Measurements from ENCODE around the gene PITPNM1. TPM values are rescaled to one million over a fixed set of nuclear protein-coding genes. Genes with fewer than 3 reads are reported as not detected.
A peak's percentile ranks its signal among the peaks of the same experiment; 100 is the strongest.

PITPNM1 gene
- total RNA-seq, 1 experiment from 2014 or later: 55.9 TPM

DNA sequence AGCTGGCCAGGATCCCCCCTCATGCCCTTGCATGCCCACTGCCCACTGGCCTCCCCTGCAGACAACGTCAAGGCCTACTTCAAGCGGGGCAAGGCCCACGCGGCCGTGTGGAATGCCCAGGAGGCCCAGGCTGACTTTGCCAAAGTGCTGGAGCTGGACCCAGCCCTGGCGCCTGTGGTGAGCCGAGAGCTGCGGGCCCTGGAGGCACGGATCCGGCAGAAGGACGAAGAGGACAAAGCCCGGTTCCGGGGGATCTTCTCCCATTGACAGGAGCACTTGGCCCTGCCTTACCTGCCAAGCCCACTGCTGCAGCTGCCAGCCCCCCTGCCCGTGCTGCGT is 14.5 kb downstream of the PITPNM1 start:
- ChIA-PET POLR2A (ENCODE audit: low non-redundant PET) (no interaction called here), CTCF (no interaction called here)
- DNase-seq (ENCODE audit: low spot score): no peak
- intact Hi-C loops (cut with micrococcal nuclease; ENCODE audit: unreplicated experiment): no loop called here
- no peaks in the 10 kb centered on the region for H3K27me3 ChIP-seq (replicated peaks; ENCODE audit: insufficient read depth, low read depth, low read length, poor library complexity)
- BruUV-seq (replicated peaks): no TSS peak
- H3K4me3 ChIP-seq (ENCODE audit: low read depth, low read length, poor library complexity, severe bottlenecking): no peak overlapping the region
- H3K4me1 ChIP-seq (ENCODE audit: insufficient read depth, low read length, poor library complexity, severe bottlenecking): no peaks in the 10 kb centered on the region
- H3K9me3 ChIP-seq (ENCODE audit: low read depth, low read length, poor library complexity, severe bottlenecking): no peaks in the 10 kb centered on the region
- no peak for TF ChIP-seq EZH2 (IDR thresholded peaks at IDR 0.05; ENCODE audit: borderline replicate concordance, low read depth, low read length, poor library complexity, severe bottlenecking)
- TF ChIP-seq, protein P1, sequence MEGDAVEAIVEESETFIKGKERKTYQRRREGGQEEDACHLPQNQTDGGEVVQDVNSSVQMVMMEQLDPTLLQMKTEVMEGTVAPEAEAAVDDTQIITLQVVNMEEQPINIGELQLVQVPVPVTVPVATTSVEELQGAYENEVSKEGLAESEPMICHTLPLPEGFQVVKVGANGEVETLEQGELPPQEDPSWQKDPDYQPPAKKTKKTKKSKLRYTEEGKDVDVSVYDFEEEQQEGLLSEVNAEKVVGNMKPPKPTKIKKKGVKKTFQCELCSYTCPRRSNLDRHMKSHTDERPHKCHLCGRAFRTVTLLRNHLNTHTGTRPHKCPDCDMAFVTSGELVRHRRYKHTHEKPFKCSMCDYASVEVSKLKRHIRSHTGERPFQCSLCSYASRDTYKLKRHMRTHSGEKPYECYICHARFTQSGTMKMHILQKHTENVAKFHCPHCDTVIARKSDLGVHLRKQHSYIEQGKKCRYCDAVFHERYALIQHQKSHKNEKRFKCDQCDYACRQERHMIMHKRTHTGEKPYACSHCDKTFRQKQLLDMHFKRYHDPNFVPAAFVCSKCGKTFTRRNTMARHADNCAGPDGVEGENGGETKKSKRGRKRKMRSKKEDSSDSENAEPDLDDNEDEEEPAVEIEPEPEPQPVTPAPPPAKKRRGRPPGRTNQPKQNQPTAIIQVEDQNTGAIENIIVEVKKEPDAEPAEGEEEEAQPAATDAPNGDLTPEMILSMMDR (conservative IDR thresholded peaks at IDR 0.05; ENCODE audit: low read depth, low read length): no peak
- H3K27ac ChIP-seq (ENCODE audit: low read depth, low read length, poor library complexity, severe bottlenecking): peak overlapping the region; percentile 23
- H3K36me3 ChIP-seq (ENCODE audit: insufficient read depth, low read length, poor library complexity, severe bottlenecking): peaks cover 34% of the 10 kb centered on the region

- TF ChIP-seq, protein P1 (conservative IDR thresholded peaks at IDR 0.05; ENCODE audit: low read depth, low read length): no peak
- TF ChIP-seq EZH2 (IDR thresholded peaks at IDR 0.05; ENCODE audit: borderline replicate concordance, low read depth, low read length, poor library complexity, severe bottlenecking): no peak
- POLR2A ChIA-PET (ENCODE audit: low non-redundant PET): no interaction called here
- peaks cover 30% of the 10 kb centered on the region for H3K36me3 ChIP-seq (ENCODE audit: insufficient read depth, low read length, poor library complexity, severe bottlenecking)
- CTCF ChIA-PET: interaction anchor here (0.6 kb wide), 1 partner anchor 11 kb away, joined by 15 read pairs; no protein-coding TSS in a partner anchor
- BruUV-seq (replicated peaks): TSS peak; percentile 66
- no peaks in the 10 kb centered on the region for H3K4me1 ChIP-seq (ENCODE audit: insufficient read depth, low read length, poor library complexity, severe bottlenecking)
- DNase-seq (ENCODE audit: low spot score): no peak
- intact Hi-C loops (cut with micrococcal nuclease; ENCODE audit: unreplicated experiment): no loop called here
- H3K9me3 ChIP-seq (ENCODE audit: low read depth, low read length, poor library complexity, severe bottlenecking): no peaks in the 10 kb centered on the region
- H3K27ac ChIP-seq (ENCODE audit: low read depth, low read length, poor library complexity, severe bottlenecking): no peak overlapping the region
- no peaks in the 10 kb centered on the region for H3K27me3 ChIP-seq (replicated peaks; ENCODE audit: insufficient read depth, low read depth, low read length, poor library complexity)
- no peak overlapping the region for H3K4me3 ChIP-seq (ENCODE audit: low read depth, low read length, poor library complexity, severe bottlenecking)
These were observed 15.1 kb downstream of the PITPNM1 start for GRCh38 chr11:67489885-67490726.

DNA sequence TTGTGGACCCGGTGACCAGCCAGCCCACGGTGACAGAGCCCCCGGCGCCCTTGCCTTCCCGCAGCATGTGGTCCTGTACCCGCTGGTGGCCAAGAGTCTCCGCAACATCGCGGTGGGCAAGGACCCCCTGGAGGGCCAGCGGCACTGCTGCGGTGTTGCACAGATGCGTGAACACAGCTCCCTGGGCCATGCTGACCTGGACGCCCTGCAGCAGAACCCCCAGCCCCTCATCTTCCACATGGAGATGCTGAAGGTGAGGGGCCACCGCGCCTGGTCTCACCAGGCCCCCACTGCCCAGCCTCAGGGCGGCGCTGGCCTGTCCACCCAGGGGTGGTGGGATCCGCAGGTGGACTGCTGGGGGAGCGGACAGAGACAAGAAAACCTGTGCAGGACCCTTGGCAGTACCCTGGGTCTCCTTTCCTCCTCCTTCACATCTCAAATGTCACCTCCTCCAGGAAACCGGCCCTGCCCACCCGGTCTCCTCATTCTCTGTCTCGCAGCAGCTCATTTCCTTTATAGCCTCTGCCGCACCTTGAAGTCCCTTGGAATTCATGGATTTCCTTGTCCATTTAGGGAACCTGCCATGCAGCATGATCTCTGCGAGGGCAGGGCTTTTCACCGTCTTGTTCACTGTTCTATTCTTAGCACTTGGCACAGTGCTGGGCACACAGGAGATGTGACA is 15.8 kb downstream of the PITPNM1 start:
- H3K9me3 ChIP-seq (ENCODE audit: low read depth, low read length, poor library complexity, severe bottlenecking): no peaks in the 10 kb centered on the region
- H3K4me1 ChIP-seq (ENCODE audit: insufficient read depth, low read length, poor library complexity, severe bottlenecking): no peaks in the 10 kb centered on the region
- DNase-seq (ENCODE audit: low spot score): no peak
- no peak overlapping the region for H3K4me3 ChIP-seq (ENCODE audit: low read depth, low read length, poor library complexity, severe bottlenecking)
- no peak overlapping the region for H3K27ac ChIP-seq (ENCODE audit: low read depth, low read length, poor library complexity, severe bottlenecking)
- intact Hi-C loops (cut with micrococcal nuclease; ENCODE audit: unreplicated experiment): no loop called here
- H3K36me3 ChIP-seq (ENCODE audit: insufficient read depth, low read length, poor library complexity, severe bottlenecking): peaks cover 30% of the 10 kb centered on the region
- TF ChIP-seq EZH2 (IDR thresholded peaks at IDR 0.05; ENCODE audit: borderline replicate concordance, low read depth, low read length, poor library complexity, severe bottlenecking): no peak
- TF ChIP-seq, protein P1 (conservative IDR thresholded peaks at IDR 0.05; ENCODE audit: low read depth, low read length): no peak
- no peaks in the 10 kb centered on the region for H3K27me3 ChIP-seq (replicated peaks; ENCODE audit: insufficient read depth, low read depth, low read length, poor library complexity)
- ChIA-PET CTCF (interaction anchor here (0.5 kb wide), 1 partner anchor 226 kb away, joined by 5 read pairs; no protein-coding TSS in a partner anchor), POLR2A (ENCODE audit: low non-redundant PET) (no interaction called here)
- BruUV-seq (replicated peaks): no TSS peak

Data from A673 (cell line).